Hepatocyte (in vitro differentiated cells): Measurements from ENCODE around the gene STIP1.

Experiments
- CTCF ChIP-seq: fragments of 200-600 bp; sonication (generic); IDR thresholded peaks from 2 replicates; pipeline ENCODE4 v1.5.1; 2016; ENCODE audit warnings: antibody characterized with exemption, mild to moderate bottlenecking; ENCODE audit not compliant: poor library complexity
- EZH2 ChIP-seq: fragments of 200-600 bp; sonication (generic); IDR thresholded peaks from 2 replicates; pipeline ENCODE4 v1.6.1; 2016; ENCODE audit warnings: antibody characterized with exemption, mild to moderate bottlenecking, borderline replicate concordance

GRCh38 chr11:64224891-64225607, 39.1 kb downstream of the STIP1 start:
- TF ChIP-seq EZH2 (no peak), CTCF (no peak)
